AG04450 (cell line): ENCODE measurements around the gene FAM187B. TPM values are rescaled to one million over a fixed set of nuclear protein-coding genes. Genes with fewer than 3 reads are reported as not detected.

Experiments
- CTCF ChIA-PET: fragments of 300-600, 350-600 bp; formaldehyde crosslinking; extraction: SDS; loops from one replicate; lab custom pipeline; 2022; ENCODE audit warnings: antibody characterized with exemption, inconsistent platforms; lab: Charles Lee
- POLR2A ChIA-PET: fragments of 350-600 bp; formaldehyde crosslinking; extraction: SDS; loops from one replicate; lab custom pipeline; 2021; ENCODE audit warnings: antibody characterized with exemption, inconsistent platforms; lab: Yijun Ruan, JAX
- DNase-seq: peaks from one replicate; pipeline ENCODE4 v3.0.0-alpha.2; 2011; ENCODE audit warnings: low read depth, low spot score
- H3K27ac ChIP-seq: one replicate; pipeline ENCODE4 v1.5.1; 2012; ENCODE audit warnings: low read depth, low read length, control low read depth
- H3K27me3 ChIP-seq: one replicate; pipeline ENCODE4 v1.6.0; 2012; ENCODE audit warnings: low read length; ENCODE audit not compliant: control insufficient read depth, insufficient read depth
- H3K4me3 ChIP-seq: 2 replicates; pipeline ENCODE4 v1.5.1; 2011; ENCODE audit warnings: mild to moderate bottlenecking, low read depth, low read length, control low read depth
- H3K9me3 ChIP-seq: 2 replicates; pipeline ENCODE4 v1.5.1; 2012; ENCODE audit warnings: low read length; ENCODE audit not compliant: control insufficient read depth, insufficient read depth
- CTCF ChIP-seq: IDR thresholded peaks from 2 replicates; pipeline ENCODE4 v1.5.1; 2011; ENCODE audit warnings: low read depth, low read length, control low read depth, inconsistent platforms
- polyA plus RNA-seq: library from polyadenylated mRNA; depleted of rRNA; stranded (reverse); fragments of >200 nt; gene quantifications from 2 replicates; pipeline ENCODE4 v1.2.3, GENCODE V29; 2011

FAM187B gene
- polyA plus RNA-seq, 1 experiment, result not detected

GRCh38 chr19:35262101-35262761 lies 33.7 kb upstream of the FAM187B start:
- no peak for DNase-seq
- Histone ChIP-seq H3K27ac (no peak overlapping the region), H3K27me3 (peaks cover 7% of the 10 kb centered on the region), H3K9me3 (no peaks in the 10 kb centered on the region; the same call in 1 of the 2 replicates), H3K4me3 (no peak overlapping the region)
- ChIA-PET POLR2A (no interaction called here), CTCF (no interaction called here)
- TF ChIP-seq CTCF, result no peak

GRCh38 chr19:35261356-35262100 lies 33.0 kb upstream of the FAM187B start:
- Histone ChIP-seq H3K27me3 (peaks cover 7% of the 10 kb centered on the region), H3K9me3 (no peaks in the 10 kb centered on the region; the same call in 1 of the 2 replicates), H3K4me3 (no peak overlapping the region), H3K27ac (no peak overlapping the region)
- POLR2A ChIA-PET, result interaction anchor here (0.7 kb wide), 1 partner anchor 17 kb away, joined by 4 read pairs; no protein-coding TSS in a partner anchor
- DNase-seq, result no peak
- no peak for TF ChIP-seq CTCF
- CTCF ChIA-PET, result no interaction called here

GRCh38 chr19:35260694-35261304 lies 32.3 kb upstream of the FAM187B start:
- TF ChIP-seq CTCF, result no peak
- DNase-seq, result no peak
- no peak overlapping the region for H3K27ac ChIP-seq
- ChIA-PET CTCF (interaction anchor here (0.6 to 0.7 kb wide), 2 partner anchors 194 kb away, joined by 3 to 5 read pairs; no protein-coding TSS in a partner anchor), POLR2A (interaction anchor here (0.7 kb wide), 1 partner anchor 16 kb away, joined by 4 read pairs; no protein-coding TSS in a partner anchor)
- H3K9me3 ChIP-seq, result no peaks in the 10 kb centered on the region; the same call in 1 of the 2 replicates
- peaks cover 7% of the 10 kb centered on the region for H3K27me3 ChIP-seq
- H3K4me3 ChIP-seq, result no peak overlapping the region

- Histone ChIP-seq H3K27ac (no peak overlapping the region), H3K9me3 (no peaks in the 10 kb centered on the region; the same call in 1 of the 2 replicates), H3K4me3 (no peak overlapping the region), H3K27me3 (peaks cover 7% of the 10 kb centered on the region)
- ChIA-PET CTCF (interaction anchor here (1.7 kb wide), 1 partner anchor 116 kb away, joined by 6 read pairs; no protein-coding TSS in a partner anchor), POLR2A (no interaction called here)
- TF ChIP-seq CTCF, result no peak
- no peak for DNase-seq
These were observed 28.5 kb upstream of the FAM187B start for GRCh38 chr19:35257113-35257461.
